SU-DHL-6 (cell line): Measurements from ENCODE around the gene NAA50.

Source experiments
- H2AFZ ChIP-seq: fragments of 200-600 bp; sonication (generic); 2 replicates; pipeline ENCODE4 v1.6.1; 2014; ENCODE audit warnings: low read depth, mild to moderate bottlenecking, moderate library complexity, mixed read lengths, antibody characterized with exemption, low read length; ENCODE audit not compliant: severe bottlenecking
- H3F3A ChIP-seq: fragments of 200-600 bp; shearing (Covaris generic); 2 replicates; pipeline ENCODE4 v1.6.0; 2016; ENCODE audit warnings: antibody characterized with exemption, mild to moderate bottlenecking; ENCODE audit not compliant: insufficient read depth
- H3K27ac ChIP-seq: fragments of 200-600 bp; sonication (generic); 2 replicates; pipeline ENCODE4 v1.5.1; 2016; ENCODE audit warnings: low read depth, mild to moderate bottlenecking, low read length, moderate library complexity, mixed read lengths
- H3K27me3 ChIP-seq: fragments of 200-600 bp; sonication (generic), shearing (Covaris generic); 2 replicates; pipeline ENCODE4 v1.6.0; 2014; ENCODE audit warnings: mild to moderate bottlenecking, low read length
- H3K36me3 ChIP-seq: fragments of 200-600 bp; sonication (generic); 2 replicates; pipeline ENCODE4 v1.6.1; 2014; ENCODE audit warnings: mild to moderate bottlenecking, low read length, mixed read lengths
- H3K4me2 ChIP-seq: fragments of 300-600, 200-600 bp; shearing (Covaris generic), sonication (generic); 2 replicates; pipeline ENCODE4 v1.6.0; 2014; ENCODE audit warnings: low read length, low read depth, mild to moderate bottlenecking; ENCODE audit not compliant: poor library complexity, severe bottlenecking
- H3K4me3 ChIP-seq: fragments of 200-600 bp; sonication (generic); 2 replicates; pipeline ENCODE4 v1.5.1; 2014; ENCODE audit warnings: antibody characterized with exemption, low read length, mild to moderate bottlenecking, mixed read lengths; ENCODE audit not compliant: insufficient read depth, poor library complexity, severe bottlenecking
- H3K79me2 ChIP-seq: fragments of 200-600 bp; sonication (generic); 2 replicates; pipeline ENCODE4 v1.6.1; 2014; ENCODE audit warnings: mild to moderate bottlenecking, low read length, moderate library complexity; ENCODE audit not compliant: insufficient read depth
- H3K9ac ChIP-seq: fragments of 200-600 bp; sonication (generic); 2 replicates; pipeline ENCODE4 v1.7.0; 2014; ENCODE audit warnings: mild to moderate bottlenecking, low read length
- H3K9me2 ChIP-seq: fragments of 200-600 bp; sonication (generic); replicated peaks from 2 replicates; pipeline ENCODE4 v1.6.1; 2014; ENCODE audit warnings: low read length; ENCODE audit not compliant: insufficient read depth
- H3K9me3 ChIP-seq: fragments of 200-600 bp; sonication (generic); 2 replicates; pipeline ENCODE4 v1.6.1; 2014; ENCODE audit warnings: low read length, mixed read lengths; ENCODE audit not compliant: insufficient read depth
- H4K20me1 ChIP-seq: fragments of 200-600 bp; sonication (generic); 2 replicates; pipeline ENCODE4 v1.6.1; 2014; ENCODE audit warnings: low read depth, mild to moderate bottlenecking, antibody characterized with exemption, low read length, moderate library complexity, mixed read lengths
- EZH2phosphoT487 ChIP-seq: fragments of 200-600 bp; sonication (generic), shearing (Covaris generic); conservative IDR thresholded peaks from 2 replicates; pipeline ENCODE4 v1.6.1; 2018; ENCODE audit warnings: mild to moderate bottlenecking, antibody characterized with exemption, low read length, moderate library complexity, mixed read lengths
- TF ChIP-seq, protein P1 (sequence below): fragments of 200-600 bp; sonication (generic); IDR thresholded peaks from one replicate; pipeline ENCODE4 v1.5.1; 2017; ENCODE audit warnings: antibody characterized with exemption, mild to moderate bottlenecking, low read length, moderate library complexity; ENCODE audit not compliant: insufficient read depth, poor library complexity, severe bottlenecking

NAA50 gene

DNA sequence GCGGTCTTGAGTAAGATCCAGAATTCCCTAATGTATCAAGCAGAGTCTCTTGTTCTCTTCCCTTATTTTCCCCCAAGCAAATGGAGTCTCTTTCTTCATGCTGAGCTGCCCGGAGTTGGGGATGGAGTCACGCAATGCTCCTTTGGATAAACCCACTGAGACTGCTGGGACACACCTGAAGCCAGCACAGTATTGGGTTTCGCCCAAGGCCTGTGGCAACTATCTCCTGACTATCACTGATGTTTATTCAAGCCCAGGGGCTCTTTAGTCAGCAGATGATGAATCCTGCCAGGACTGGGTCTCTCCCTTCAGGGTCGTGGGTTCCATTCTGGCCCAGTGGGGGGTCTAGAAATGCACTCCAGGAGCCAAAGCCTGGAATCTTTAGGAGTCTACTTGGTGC, 60.9 kb downstream of the NAA50 start:
- no peaks in the 10 kb centered on the region for H3K27me3 ChIP-seq
- no peaks in the 10 kb centered on the region for H3K9me3 ChIP-seq
- no peak overlapping the region for H3K27ac ChIP-seq
- no peak overlapping the region for H3K9ac ChIP-seq
- no peak overlapping the region for H2AFZ ChIP-seq
- no peaks in the 10 kb centered on the region for H4K20me1 ChIP-seq
- H3K4me2 ChIP-seq, result no peak overlapping the region
- no peak for TF ChIP-seq EZH2phosphoT487
- TF ChIP-seq, protein P1, sequence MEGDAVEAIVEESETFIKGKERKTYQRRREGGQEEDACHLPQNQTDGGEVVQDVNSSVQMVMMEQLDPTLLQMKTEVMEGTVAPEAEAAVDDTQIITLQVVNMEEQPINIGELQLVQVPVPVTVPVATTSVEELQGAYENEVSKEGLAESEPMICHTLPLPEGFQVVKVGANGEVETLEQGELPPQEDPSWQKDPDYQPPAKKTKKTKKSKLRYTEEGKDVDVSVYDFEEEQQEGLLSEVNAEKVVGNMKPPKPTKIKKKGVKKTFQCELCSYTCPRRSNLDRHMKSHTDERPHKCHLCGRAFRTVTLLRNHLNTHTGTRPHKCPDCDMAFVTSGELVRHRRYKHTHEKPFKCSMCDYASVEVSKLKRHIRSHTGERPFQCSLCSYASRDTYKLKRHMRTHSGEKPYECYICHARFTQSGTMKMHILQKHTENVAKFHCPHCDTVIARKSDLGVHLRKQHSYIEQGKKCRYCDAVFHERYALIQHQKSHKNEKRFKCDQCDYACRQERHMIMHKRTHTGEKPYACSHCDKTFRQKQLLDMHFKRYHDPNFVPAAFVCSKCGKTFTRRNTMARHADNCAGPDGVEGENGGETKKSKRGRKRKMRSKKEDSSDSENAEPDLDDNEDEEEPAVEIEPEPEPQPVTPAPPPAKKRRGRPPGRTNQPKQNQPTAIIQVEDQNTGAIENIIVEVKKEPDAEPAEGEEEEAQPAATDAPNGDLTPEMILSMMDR, result no peak
- no peak overlapping the region for H3K4me3 ChIP-seq
- H3F3A ChIP-seq, result no peaks in the 10 kb centered on the region
- no peaks in the 10 kb centered on the region for H3K9me2 ChIP-seq
- H3K79me2 ChIP-seq, result no peaks in the 10 kb centered on the region; the same call in 1 of the 2 replicates
- H3K36me3 ChIP-seq, result no peaks in the 10 kb centered on the region

DNA sequence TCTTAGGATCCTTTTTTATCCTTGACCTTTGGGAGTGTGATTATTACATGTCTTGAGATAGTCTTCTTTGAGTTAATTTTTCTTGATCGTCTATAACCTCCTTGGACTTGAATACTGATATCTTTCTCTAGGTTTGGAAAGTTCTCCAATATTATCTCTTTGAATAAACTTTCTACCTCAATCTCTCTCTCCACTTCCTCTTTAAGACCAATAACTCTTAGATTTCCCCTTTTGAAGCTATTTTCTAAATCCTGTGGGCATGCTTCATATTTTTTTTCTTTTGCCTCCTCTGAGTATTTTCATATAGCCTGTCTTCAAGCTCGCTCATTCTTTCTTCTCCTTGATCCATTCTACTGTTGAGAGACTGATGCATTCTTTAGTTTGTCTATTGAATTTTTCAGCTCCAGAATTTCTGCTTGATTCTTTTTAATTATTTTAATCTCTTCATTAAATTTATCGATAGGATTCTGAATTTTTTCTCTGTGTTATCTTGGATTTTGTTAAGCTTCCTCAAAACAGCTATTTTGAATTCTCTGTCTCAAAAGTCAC, 61.7 kb downstream of the NAA50 start:
- no peaks in the 10 kb centered on the region for H4K20me1 ChIP-seq
- H3K9me2 ChIP-seq, result no peaks in the 10 kb centered on the region
- no peak overlapping the region for H3K9ac ChIP-seq
- H2AFZ ChIP-seq, result no peak overlapping the region
- H3K9me3 ChIP-seq, result no peaks in the 10 kb centered on the region
- no peaks in the 10 kb centered on the region for H3F3A ChIP-seq
- no peaks in the 10 kb centered on the region; the same call in 1 of the 2 replicates for H3K79me2 ChIP-seq
- TF ChIP-seq EZH2phosphoT487, result no peak
- TF ChIP-seq, protein P1, result no peak
- no peak overlapping the region for H3K4me2 ChIP-seq
- no peaks in the 10 kb centered on the region for H3K27me3 ChIP-seq
- H3K36me3 ChIP-seq, result no peaks in the 10 kb centered on the region
- no peak overlapping the region for H3K4me3 ChIP-seq
- no peak overlapping the region for H3K27ac ChIP-seq

DNA sequence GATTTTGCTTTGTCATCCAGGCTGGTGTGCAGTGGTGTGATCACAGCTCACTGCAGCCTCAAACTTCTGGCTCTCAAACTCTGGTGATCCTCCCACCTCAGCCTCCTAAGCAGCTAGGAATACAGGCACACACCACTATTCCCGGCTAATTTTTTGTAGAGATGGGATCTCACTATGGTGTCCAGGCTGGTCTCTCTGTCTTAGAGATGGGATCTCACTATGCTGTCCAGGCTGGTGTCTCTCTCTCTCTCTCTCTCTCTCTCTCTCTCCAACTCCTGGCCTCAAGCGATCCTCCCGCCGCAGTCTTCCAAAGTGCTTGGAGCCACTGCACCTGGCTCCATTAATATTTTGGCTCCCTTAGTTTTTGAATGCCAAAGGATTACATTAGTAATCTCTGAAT, 67.3 kb downstream of the NAA50 start:
- Histone ChIP-seq H2AFZ (no peak overlapping the region), H3K4me3 (no peak overlapping the region), H3K4me2 (no peak overlapping the region), H3K9me2 (no peaks in the 10 kb centered on the region), H3K9me3 (no peaks in the 10 kb centered on the region), H3K27me3 (no peaks in the 10 kb centered on the region), H4K20me1 (no peaks in the 10 kb centered on the region), H3K36me3 (no peaks in the 10 kb centered on the region), H3F3A (no peaks in the 10 kb centered on the region), H3K9ac (no peak overlapping the region), H3K27ac (no peak overlapping the region), H3K79me2 (no peaks in the 10 kb centered on the region)
- no peak for TF ChIP-seq EZH2phosphoT487
- TF ChIP-seq, protein P1, result no peak
